OCI-LY7 (cell line): ENCODE results near the gene ARHGEF11. TPM values are rescaled to one million over a fixed set of nuclear protein-coding genes. Genes with fewer than 3 reads are reported as not detected.

ENCODE experiments used
- BruUV-seq: library from RNA; stranded (reverse); fragments of 400-500 nt; replicated peaks from 2 replicates; lab custom pipeline; 2021; lab: Mats Ljungman, UMichigan
- CTCF ChIA-PET: fragments of 300-600 bp; sonication (Branson Sonifier 250); formaldehyde crosslinking; loops from one replicate; lab custom pipeline; 2022; ENCODE audit warnings: antibody characterized with exemption; ENCODE audit not compliant: unreplicated experiment; lab: Charles Lee
- POLR2A ChIA-PET: fragments of 300-600 bp; sonication (Branson Sonifier 250); formaldehyde crosslinking; loops from one replicate; lab custom pipeline; 2022; ENCODE audit warnings: antibody characterized with exemption; lab: Charles Lee
- DNase-seq: peaks from one replicate; pipeline ENCODE4 v3.0.0-alpha.2; 2015; ENCODE audit warnings: low spot score
- H2AFZ ChIP-seq: fragments of 200-600 bp; sonication (generic), shearing (Covaris generic); 2 replicates; pipeline ENCODE4 v1.6.1; 2014; ENCODE audit warnings: mild to moderate bottlenecking, antibody characterized with exemption, low read length, moderate library complexity
- H3K27ac ChIP-seq: fragments of 200-600 bp; sonication (generic); 2 replicates; pipeline ENCODE4 v1.5.1; 2014; ENCODE audit warnings: mixed run types, low read depth, mild to moderate bottlenecking, moderate library complexity, low read length, inconsistent platforms; ENCODE audit not compliant: poor library complexity, severe bottlenecking
- H3K36me3 ChIP-seq: fragments of 200-600 bp; sonication (generic); 2 replicates; pipeline ENCODE4 v1.6.1; 2014; ENCODE audit warnings: mild to moderate bottlenecking, antibody characterized with exemption, low read length, moderate library complexity, mixed read lengths; ENCODE audit not compliant: insufficient read depth
- H3K4me1 ChIP-seq: fragments of 200-600 bp; sonication (generic); 2 replicates; pipeline ENCODE4 v1.5.1; 2014; ENCODE audit warnings: mild to moderate bottlenecking, low read length; ENCODE audit not compliant: insufficient read depth, poor library complexity, severe bottlenecking
- H3K4me2 ChIP-seq: fragments of 200-600 bp; sonication (generic); 2 replicates; pipeline ENCODE4 v1.6.1; 2014; ENCODE audit warnings: mild to moderate bottlenecking, low read length
- H3K4me3 ChIP-seq: fragments of 200-600 bp; sonication (generic); 2 replicates; pipeline ENCODE4 v1.5.1; 2014; ENCODE audit warnings: mild to moderate bottlenecking, low read depth, low read length; ENCODE audit not compliant: poor library complexity, severe bottlenecking
- H3K79me2 ChIP-seq: fragments of 200-600 bp; sonication (generic); 2 replicates; pipeline ENCODE4 v1.6.1; 2016; ENCODE audit warnings: low read depth, mild to moderate bottlenecking, low read length, moderate library complexity, mixed read lengths; ENCODE audit not compliant: insufficient read depth
- H3K9me2 ChIP-seq: fragments of 200-600 bp; sonication (generic); 2 replicates; pipeline ENCODE4 v1.6.1; 2016; ENCODE audit warnings: mild to moderate bottlenecking, low read length, mixed read lengths; ENCODE audit not compliant: insufficient read depth
- H3K9me3 ChIP-seq: fragments of 200-600 bp; sonication (generic); 2 replicates; pipeline ENCODE4 v1.6.1; 2014; ENCODE audit warnings: mild to moderate bottlenecking, mixed run types, low read length, mixed read lengths
- H4K20me1 ChIP-seq: fragments of 200-600 bp; sonication (generic); 2 replicates; pipeline ENCODE4 v1.6.1; 2014; ENCODE audit warnings: mild to moderate bottlenecking, antibody characterized with exemption, low read length, moderate library complexity, mixed read lengths; ENCODE audit not compliant: insufficient read depth
- CTCF ChIP-seq: fragments of 200-600 bp; sonication (generic); conservative IDR thresholded peaks from 2 replicates; pipeline ENCODE4 v1.5.1; 2014; ENCODE audit warnings: mild to moderate bottlenecking, antibody characterized with exemption, low read length, moderate library complexity, mixed read lengths
- EZH2phosphoT487 ChIP-seq: fragments of 200-600 bp; sonication (generic); IDR thresholded peaks from 2 replicates; pipeline ENCODE4 v1.6.1; 2018; ENCODE audit warnings: low read depth, borderline replicate concordance, mild to moderate bottlenecking, mixed run types, antibody characterized with exemption, low read length, moderate library complexity, mixed read lengths
- intact Hi-C: fragments of 100-400 bp; cut with micrococcal nuclease; formaldehyde crosslinking; loops from one replicate; pipeline ENCODE4 v1.10.0; 2022; ENCODE audit not compliant: unreplicated experiment
- total RNA-seq, 2 experiments: library from RNA; depleted of rRNA in 1 of 2; stranded (reverse); fragments of >200 nt in 1 of 2; shearing (Covaris generic) in 1 of 2; gene quantifications; 2 replicates each; pipeline ENCODE4 v1.2.3, GENCODE V29; 2014 to 2022

ARHGEF11 gene
- total RNA-seq, 2 experiments from 2014 or later: 1.5 to 3.4 TPM

- Histone ChIP-seq H3K79me2 (no peaks in the 10 kb centered on the region), H3K36me3 (no peaks in the 10 kb centered on the region), H2AFZ (no peak overlapping the region), H3K27ac (no peak overlapping the region), H3K4me2 (no peak overlapping the region), H4K20me1 (no peaks in the 10 kb centered on the region), H3K4me3 (no peak overlapping the region), H3K9me3 (no peaks in the 10 kb centered on the region), H3K9me2 (no peaks in the 10 kb centered on the region), H3K4me1 (no peaks in the 10 kb centered on the region)
- intact Hi-C loops: no loop called here
- POLR2A ChIA-PET: interaction anchor here (0.5 kb wide), 1 partner anchor 101 kb away, joined by 3 read pairs; no protein-coding TSS in a partner anchor
- no TSS peak for BruUV-seq
- CTCF ChIA-PET: no interaction called here
- TF ChIP-seq CTCF (no peak), EZH2phosphoT487 (no peak)
- DNase-seq: no peak
Measured at GRCh38 chr1:156898971-156899664, 146.4 kb downstream of the ARHGEF11 start.

- H3K36me3 ChIP-seq: no peaks in the 10 kb centered on the region
- no peaks in the 10 kb centered on the region for H3K9me3 ChIP-seq
- H3K4me1 ChIP-seq: no peaks in the 10 kb centered on the region
- no peak for DNase-seq
- intact Hi-C loops: no loop called here
- no TSS peak for BruUV-seq
- no peak overlapping the region for H2AFZ ChIP-seq
- no peaks in the 10 kb centered on the region for H3K79me2 ChIP-seq
- H4K20me1 ChIP-seq: no peaks in the 10 kb centered on the region
- no peak overlapping the region for H3K4me2 ChIP-seq
- POLR2A ChIA-PET: no interaction called here
- no peak overlapping the region for H3K27ac ChIP-seq
- TF ChIP-seq CTCF (no peak), EZH2phosphoT487 (no peak)
- H3K9me2 ChIP-seq: no peaks in the 10 kb centered on the region
- CTCF ChIA-PET: no interaction called here
- H3K4me3 ChIP-seq: no peak overlapping the region
Measured at GRCh38 chr1:156898161-156898566, 147.4 kb downstream of the ARHGEF11 start.

GRCh38 chr1:156897078-156897825, 148.3 kb downstream of the ARHGEF11 start:
- no peak overlapping the region for H3K27ac ChIP-seq
- H3K9me2 ChIP-seq: no peaks in the 10 kb centered on the region
- no peaks in the 10 kb centered on the region for H3K79me2 ChIP-seq
- no peaks in the 10 kb centered on the region for H3K36me3 ChIP-seq
- H3K4me3 ChIP-seq: no peak overlapping the region
- no peak overlapping the region for H2AFZ ChIP-seq
- no peak for DNase-seq
- POLR2A ChIA-PET: no interaction called here
- no peaks in the 10 kb centered on the region for H3K9me3 ChIP-seq
- CTCF ChIA-PET: no interaction called here
- no peaks in the 10 kb centered on the region for H3K4me1 ChIP-seq
- no TSS peak for BruUV-seq
- no peak for TF ChIP-seq CTCF
- H4K20me1 ChIP-seq: no peaks in the 10 kb centered on the region
- H3K4me2 ChIP-seq: no peak overlapping the region
- intact Hi-C loops: no loop called here
